Fibroblast of the aortic adventitia (primary cell): Measurements from ENCODE around the gene EFHD1. TPM values are rescaled to one million over a fixed set of nuclear protein-coding genes. Genes with fewer than 3 reads are reported as not detected.

Experiments used
- DNase-seq: peaks from one replicate; pipeline ENCODE4 v3.0.0-alpha.2; 2010; ENCODE audit warnings: low read depth
- H3K4me3 ChIP-seq: 2 replicates; pipeline ENCODE4 v1.5.1; 2011; ENCODE audit warnings: low read depth, mild to moderate bottlenecking, control low read depth, low read length, moderate library complexity
- CTCF ChIP-seq: IDR thresholded peaks from 2 replicates; pipeline ENCODE4 v1.5.1; 2011; ENCODE audit warnings: mild to moderate bottlenecking, low read length, control low read depth, inconsistent platforms; ENCODE audit not compliant: insufficient read depth
- total RNA-seq: library from RNA; depleted of rRNA; stranded (reverse); fragments of >200 nt; gene quantifications from 2 replicates; pipeline ENCODE4 v1.2.3, GENCODE V29; 2012; ENCODE audit warnings: low replicate concordance

Gene EFHD1
- 0.45 and 0.49 TPM in 2 replicates for total RNA-seq

- peak within 1 kb of the TSS; percentile 60 for H3K4me3 ChIP-seq
- TF ChIP-seq CTCF = no peak
- peak; percentile 13 for DNase-seq
Observed at GRCh38 chr2:232633413-232634205, at the start of gene EFHD1. Gene EFHD1 (plus strand): TSS chr2:232633604. CDS start chr2:232633705, 101 bp downstream.

- H3K4me3 ChIP-seq = no peak overlapping the region
- TF ChIP-seq CTCF = no peak
- no peak for DNase-seq
Observed at GRCh38 chr2:232584238-232584637, 49.2 kb upstream of the EFHD1 start.

- TF ChIP-seq CTCF = no peak
- no peak overlapping the region for H3K4me3 ChIP-seq
- no peak for DNase-seq
Observed at GRCh38 chr2:232586943-232587505, 46.4 kb upstream of the EFHD1 start.

GRCh38 chr2:232587512-232587911 is 45.9 kb upstream of the EFHD1 start:
- TF ChIP-seq CTCF = no peak
- H3K4me3 ChIP-seq = no peak overlapping the region
- no peak for DNase-seq

GRCh38 chr2:232588031-232588430 is 45.4 kb upstream of the EFHD1 start:
- H3K4me3 ChIP-seq = no peak overlapping the region
- TF ChIP-seq CTCF = no peak
- no peak for DNase-seq

- H3K4me3 ChIP-seq = no peak overlapping the region
- DNase-seq = peak; percentile 94
- no peak for TF ChIP-seq CTCF
Observed at GRCh38 chr2:232588680-232589585, 44.5 kb upstream of the EFHD1 start.
